Fibroblast of gingiva (primary cell): ENCODE results near the gene ARHGEF17.
"Not testable (repeated sequence)": the region's sequence is repeated elsewhere in the genome, so short reads cannot be mapped to it uniquely, and the experiment has no call there.

Source experiments
- DNase-seq: peaks from one replicate; pipeline ENCODE4 v3.0.0-alpha.2; 2011; ENCODE audit warnings: low read depth

Gene ARHGEF17

DNA sequence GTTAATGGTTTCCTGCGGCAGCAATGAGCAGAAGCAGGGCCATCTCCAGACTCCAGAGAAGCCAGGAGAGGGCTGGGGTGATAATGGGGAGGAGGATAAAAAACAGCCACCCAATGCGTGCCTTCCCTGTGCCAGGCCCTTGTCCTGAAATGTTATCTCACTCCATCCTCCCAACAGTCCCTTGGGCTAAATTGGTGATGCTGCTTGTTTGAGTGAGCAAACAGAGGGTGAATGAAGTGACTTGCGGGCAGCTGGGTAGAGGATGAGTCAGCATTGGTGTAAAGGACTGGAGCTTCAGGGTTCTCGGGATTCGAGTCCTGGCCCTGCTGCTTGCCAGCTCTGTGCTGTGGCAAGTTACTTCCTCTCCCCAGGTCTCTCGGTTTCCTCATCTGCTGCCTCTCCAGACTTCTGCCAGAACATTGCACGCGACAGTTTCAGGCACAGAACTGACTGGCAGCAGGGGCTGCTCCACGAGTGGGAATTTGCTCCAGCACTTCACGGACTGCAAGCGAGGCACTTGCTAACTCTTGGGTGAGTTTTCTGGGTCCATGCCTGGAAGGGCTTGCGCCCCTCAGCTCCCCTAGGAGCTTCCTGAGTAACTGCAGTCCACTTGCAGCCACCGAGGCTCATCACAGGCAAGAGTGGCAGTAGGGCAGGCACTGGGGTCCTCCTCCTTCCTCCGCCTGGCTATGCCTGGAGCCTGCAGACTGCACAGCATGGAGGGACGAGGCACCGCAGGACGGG is 36.0 kb upstream of the ARHGEF17 start, which contains the start of gene P2RY6:
TSS of gene P2RY6 (plus strand) at position 403 of the 744 bp plus-strand sequence. CDS start 24,181 bp downstream, outside the sequence.
- peak; percentile 40 for DNase-seq

DNA sequence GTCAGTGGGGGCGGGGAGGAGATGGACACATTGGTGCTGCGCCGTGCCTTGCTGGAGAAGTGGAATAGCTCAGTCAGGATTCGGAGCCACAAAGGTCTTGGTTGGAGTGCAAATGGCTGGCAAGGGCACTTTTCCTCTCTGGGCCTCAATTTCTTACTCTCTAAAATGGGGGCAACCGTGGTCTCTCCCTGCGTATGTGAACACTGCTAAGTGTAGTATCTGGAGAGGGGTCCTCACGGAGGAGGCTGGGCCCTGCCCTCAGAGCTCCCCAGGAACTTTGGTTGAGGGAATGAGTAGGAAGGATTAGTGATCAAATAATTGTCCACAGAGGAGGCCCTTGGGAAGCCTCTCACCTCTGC is 35.4 kb upstream of the ARHGEF17 start:
- no peak for DNase-seq

DNA sequence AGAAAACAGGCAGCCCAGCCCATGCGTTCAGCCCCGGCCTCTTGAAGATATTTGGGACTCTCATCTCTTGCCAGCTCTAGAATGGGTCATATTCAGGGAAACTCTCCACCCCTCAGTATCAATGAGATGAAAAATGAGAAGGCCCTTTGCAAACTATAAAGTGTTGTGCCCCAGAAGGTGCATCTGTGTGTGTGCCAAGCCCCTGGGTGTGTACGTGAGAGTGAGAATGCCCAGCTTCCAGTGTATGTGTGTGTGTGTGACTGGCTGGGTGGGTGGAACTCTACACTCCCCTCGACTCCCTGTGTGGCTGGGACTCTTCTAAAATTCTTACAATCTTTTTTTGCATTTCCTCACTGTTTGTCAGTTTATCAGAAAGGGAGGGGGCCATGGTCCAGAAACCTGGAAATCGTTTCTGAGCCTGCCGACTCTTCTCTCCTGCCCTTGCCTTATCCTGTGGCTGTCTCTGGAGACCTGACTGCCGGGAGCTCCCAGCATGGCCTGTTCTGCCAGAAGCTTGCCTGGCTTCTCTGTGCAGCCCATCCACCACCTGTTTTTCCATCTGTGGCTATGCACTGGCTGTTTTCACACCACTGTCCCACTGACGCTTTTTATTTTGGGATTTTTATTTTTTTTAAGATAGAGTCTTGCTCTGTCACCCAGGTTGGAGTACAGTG is 34.7 kb upstream of the ARHGEF17 start:
- no peak for DNase-seq

DNA sequence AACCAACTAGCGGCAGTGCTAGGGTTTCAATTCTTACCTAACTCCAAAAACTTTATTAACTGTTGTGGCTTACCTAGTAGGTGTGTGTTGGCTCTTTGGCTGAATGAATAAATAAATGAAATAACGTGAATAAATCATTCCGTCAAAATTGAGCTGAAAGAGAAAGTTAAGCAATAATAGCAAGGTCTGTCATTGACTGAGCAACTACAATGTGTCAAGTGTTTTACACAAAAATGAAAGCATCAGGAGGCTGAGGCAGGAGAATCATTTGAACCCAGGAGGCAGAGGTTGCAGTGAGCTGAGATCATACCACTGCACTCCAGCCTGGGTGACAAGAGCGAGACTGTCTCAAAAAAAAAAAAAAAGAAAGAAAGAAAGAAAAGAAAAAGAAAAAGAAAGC is 33.9 kb upstream of the ARHGEF17 start:
- not testable (repeated sequence) for DNase-seq

DNA sequence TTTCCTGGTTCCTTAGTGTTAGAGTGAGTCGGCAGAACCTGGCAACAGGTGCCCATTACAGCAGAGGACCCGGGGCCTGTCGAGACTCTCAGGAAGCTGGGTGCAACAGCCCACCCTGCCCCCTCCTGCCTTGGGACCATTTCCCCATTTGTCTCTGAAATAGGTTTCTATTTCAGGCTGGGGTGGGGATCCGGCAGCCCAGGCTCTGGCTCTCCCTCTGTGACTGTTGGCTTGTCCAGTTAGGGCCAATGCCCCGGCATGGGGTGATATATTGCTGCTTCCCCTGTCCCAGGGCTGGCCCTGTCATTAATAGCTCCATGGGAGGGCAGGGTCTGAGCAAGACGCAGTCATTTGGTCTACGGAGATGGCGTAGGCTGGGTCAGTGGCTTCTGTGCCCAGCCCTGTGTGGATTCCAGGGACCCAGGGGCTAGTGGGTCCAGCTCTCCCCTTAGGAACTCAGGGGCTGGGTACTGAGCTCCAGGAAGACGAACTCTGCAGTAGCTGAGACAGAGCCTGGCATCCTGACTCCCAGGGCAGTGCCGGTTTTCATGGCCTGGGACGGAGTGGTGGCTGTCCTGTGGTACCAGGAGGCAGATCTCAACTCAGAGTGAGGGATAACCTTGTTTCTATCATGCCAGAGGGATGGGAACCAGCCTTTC is 33.2 kb upstream of the ARHGEF17 start:
- DNase-seq, result no peak

DNA sequence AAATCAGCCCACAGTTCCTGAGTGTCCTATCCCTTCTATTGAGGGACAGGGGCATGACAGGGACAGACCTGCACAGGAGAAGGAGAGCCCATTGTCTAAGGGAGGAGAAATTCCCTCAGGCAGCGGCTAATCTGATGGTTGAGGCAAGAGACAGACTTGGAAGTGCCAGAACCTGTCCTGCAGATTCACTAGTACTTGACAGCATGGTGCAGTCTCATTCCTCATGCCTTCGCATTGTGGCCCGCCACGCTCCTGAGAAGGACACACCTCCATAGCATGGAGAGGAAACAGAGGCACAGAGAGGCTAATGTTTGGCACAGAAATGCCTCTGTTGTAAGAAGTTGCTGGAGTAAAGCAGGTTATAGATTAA is 32.7 kb upstream of the ARHGEF17 start:
- no peak for DNase-seq

DNA sequence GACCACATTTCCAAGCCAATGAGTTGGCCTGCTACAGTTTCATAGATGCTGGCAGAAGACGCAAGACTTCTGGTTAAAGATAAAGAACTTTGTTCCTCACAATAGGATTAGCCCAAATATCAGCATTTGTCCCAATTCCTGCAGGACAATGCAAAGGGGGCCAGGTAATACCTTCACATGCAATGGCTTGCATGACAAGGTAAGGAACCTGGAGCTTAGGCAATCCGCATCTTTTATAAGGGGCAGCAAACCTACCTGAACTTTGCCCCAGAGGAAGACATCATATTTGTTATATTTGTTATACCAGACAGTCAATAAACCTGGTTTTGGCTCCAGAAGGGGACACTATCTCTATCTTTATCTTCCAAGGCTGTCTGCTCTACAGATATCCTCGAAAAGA is 30.6 kb upstream of the ARHGEF17 start:
- no peak for DNase-seq

DNA sequence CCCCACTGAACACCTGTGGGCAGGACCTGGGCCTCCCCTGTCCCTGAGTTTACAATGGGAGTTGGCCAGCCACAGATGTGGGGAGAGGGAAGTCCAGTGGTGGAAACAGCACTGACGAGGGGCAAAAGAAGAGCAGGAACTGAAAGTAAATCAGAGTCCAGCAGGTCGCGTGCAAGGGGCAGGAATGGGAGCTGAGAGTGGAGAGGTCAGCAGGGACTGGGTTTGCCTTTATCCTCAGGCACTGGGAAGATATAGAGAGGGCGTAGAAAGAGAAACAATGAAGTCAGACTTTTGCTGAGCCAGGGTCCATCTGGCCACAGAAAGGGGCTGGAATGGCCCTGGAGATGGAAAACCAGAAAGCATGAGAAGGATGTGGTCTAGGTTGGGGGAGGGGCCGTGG is 27.4 kb upstream of the ARHGEF17 start:
- no peak for DNase-seq

DNA sequence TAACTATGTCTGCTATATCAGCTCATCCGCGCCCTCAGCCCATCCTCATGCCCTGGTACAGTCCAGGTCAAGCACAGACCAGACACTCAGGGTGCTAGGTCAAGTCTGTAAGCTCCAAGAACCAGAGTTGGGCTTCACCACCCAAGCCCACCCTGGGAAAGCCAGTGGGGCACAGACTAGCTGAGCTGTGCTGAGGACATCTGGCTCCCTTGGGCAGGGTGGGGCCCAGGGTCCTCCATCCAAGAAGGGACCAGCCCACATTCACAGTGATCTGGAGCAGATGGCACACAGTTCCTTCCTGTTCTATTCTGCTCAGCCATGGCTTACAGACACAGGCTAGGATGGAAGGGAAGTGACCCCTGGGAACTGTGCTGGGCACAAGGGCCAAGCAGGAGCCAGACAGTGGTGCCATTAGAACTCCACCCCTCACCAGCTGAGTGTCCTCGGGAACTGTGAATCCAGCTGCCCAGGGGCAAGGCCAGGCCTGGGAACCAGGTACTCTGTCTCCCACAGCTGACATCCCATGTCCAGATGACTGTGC is 26.8 kb upstream of the ARHGEF17 start:
- no peak for DNase-seq

DNA sequence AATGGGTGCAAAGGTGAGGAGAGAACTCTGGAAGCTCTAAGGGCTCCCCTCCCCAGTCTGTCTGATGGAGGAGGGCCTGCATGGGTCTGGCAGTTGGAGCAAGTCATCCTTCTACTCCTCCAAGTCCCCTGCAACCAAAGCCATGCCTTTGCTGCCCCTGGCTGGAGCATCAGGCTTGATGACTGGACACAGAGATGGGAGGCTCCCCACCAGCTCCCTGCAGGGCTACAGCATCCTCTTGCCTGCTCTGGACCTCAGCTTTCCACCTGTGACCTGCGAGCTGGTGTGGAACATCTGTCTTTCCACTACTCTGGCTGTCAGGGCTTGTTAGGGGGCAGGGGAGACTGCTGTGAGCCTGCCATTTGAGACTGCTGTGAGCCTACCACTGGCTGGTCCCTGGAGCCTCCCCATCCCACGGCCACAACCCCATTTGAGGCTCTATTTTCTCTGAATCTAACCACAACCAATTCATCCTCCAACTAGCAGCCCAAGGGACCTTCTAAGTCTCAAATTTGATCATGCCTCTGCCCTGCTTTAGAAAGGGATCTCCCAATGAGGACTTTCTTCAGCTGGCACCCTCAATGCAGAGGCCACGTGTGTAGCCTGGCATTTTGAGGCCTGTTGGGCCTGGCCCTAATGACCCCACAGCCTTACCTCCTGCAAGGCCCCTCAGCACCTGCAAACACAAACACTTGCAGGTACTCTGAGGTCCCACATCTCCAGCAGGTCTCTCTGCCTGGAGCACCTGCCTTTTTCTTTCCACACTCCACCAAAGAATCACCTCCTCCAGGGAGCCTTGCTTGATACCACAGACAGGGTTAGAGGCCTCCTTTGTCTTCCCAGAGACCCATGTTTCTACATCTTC is 26.0 kb upstream of the ARHGEF17 start:
- no peak for DNase-seq

DNA sequence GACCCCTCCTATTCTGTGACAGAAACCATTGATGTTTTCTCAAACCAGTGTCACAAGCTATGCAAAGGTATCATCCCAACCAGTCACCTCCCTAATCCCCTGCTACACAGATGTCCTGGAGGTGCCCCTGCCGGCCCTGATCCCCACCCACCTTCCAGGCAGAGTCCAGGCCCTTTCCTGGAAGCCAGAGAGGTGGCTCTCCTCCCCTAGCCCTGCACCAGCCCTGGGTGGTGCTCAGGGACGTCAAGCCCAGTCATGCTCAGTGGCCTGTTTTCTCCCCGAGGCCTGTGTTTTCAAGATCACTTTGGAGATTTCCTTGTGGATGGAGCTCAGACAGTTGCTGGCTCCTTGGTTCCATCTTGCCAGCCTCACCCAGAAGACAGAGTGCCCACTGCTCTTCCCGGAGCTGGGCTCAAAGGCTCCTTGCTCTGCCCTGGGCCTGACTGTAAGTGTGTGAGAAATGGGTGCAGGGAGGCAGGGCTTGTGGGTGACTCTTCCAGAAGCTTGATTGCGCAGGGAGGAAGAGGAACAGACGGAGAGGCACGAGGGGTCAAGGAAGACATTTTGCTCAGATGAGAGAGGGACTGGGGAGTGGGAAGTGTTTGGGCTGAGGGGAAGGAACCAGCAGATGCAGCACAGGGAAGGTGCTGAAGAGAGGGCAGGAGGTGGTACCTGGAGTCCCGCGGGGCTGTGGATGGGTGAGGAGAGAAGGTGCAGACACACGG is 24.6 kb upstream of the ARHGEF17 start:
- DNase-seq, result no peak

DNA sequence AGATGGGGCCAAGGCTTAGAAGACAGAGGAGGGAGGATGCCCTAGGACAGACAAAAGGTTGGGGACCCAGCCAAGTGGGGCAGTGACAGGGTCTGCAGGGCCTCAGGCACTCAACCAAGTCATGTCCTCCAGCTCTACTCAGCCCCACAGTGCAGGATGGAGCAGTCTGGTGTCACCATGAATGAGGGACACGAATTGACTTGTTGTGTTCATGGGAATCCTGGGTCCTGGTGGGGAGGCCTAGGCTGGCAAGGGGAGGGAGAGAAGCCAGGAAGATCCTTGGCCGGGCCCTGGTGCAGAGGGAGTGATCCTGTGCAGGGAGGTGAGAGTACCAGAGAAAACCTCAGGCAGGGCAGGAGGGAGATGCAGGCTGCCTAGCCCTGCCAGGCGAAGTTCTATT is 24.0 kb upstream of the ARHGEF17 start:
- DNase-seq, result no peak

DNA sequence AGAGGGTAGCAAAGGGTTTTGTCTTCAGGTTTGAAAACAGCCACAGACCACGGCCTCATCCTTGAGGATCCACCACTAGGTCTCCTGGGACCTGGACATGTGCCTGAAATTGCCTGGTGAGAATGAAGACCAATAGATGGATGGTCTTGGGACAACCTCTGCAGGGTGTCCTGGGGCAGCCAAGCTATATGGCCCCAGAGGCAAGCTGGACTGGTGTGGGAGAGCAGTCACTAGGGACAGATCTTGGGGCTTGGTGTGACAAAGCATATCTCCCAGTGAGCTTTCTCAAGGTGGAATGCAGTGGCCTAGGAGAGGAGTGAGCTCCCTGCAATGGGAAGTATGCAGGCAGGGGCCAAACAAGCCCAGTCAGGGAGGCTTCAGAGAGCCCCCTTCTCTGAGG is 22.4 kb upstream of the ARHGEF17 start:
- DNase-seq, result no peak

DNA sequence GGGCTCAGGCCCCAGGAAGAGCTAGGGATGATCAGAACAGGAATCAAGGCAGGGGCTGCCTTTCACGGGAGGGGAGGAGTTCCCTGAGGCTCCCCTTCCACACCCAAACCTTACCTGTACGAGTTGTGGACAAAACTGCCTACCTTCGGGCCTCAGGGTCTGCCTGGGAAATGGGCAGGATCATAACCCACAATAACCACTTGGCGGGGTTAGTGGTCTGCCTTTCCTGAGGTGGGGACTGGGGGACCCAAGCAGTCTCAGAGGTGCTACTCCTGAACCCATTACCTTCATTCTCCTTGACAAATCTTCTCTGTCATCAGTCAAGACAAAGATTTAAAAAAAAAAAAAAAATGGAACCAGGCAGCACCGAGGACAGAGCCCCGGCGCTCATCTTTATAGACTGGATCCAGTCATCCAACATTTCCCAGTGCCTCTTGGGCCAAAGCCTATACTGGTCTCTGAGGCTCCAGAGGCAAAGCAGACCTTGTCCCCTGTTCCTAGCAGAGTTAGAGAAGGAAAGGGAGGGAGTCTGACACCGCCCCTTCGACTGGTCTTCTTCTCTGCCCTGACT is 21.8 kb upstream of the ARHGEF17 start:
- no peak for DNase-seq

DNA sequence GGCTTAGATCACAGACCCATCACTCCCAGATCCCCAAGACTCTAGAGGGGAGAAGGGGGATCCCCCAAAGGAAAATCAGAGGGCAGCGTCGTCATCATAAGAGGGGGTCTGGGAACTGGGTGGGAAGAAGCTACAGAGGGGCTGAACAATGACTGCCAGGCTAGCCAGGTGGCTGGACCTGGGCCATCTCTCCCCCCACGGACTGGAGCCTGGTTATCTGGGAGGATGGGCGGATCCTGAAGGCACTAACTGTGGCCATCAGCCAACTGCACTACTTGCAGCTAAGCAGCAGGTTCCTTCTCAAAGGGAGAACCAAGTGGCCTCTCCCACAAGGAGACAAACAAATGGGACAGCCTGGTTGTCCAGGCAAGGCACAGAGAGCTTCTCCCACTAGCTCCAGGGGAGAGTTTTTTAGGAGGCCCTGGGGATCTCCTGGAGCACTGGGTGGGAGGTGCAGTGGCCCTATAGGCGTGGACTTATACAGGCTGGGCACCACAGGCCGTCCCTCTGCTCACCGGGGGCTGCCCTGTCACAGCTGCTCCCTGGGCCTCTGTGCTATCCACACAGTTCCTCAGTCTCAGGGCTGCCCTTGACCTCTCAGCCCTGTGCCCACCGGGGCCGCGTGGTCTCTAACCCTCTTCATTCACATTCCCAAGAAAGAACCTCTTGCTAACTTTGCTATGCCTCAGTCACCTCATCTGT is 20.5 kb upstream of the ARHGEF17 start:
- DNase-seq, result no peak

DNA sequence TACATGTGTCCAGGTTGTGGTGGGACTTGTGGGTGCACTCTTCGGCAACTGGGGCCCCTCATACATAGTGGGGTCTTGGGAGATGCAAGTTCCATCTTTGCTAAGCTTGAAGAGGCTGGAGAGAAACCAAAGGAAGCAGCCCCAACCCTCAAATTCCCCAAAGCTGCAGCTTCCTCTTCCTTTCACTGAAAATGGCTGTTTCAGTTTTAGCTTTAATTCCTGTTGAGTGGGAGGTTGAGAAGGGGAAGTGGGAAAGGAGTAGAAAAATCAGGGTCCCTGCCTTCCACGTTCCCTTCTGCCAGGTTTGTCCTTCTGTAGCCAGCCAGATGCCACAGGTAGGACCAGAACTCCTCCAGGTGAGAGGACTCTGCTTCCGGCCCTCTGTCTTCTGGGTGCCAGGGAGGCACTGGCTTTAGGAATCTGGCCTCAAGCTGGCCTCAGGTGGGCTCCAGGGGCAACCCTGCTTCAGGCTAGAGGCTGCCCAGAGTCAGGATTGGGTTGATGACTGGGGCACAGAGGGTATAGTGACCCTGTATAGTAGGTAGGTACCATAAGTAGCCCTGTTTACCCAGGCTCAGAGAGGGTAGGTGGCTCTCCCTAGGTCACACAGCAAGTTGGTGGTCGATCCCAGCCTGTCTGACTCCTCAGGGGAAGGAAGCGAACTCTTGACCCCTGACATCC is 19.7 kb upstream of the ARHGEF17 start:
- no peak for DNase-seq

DNA sequence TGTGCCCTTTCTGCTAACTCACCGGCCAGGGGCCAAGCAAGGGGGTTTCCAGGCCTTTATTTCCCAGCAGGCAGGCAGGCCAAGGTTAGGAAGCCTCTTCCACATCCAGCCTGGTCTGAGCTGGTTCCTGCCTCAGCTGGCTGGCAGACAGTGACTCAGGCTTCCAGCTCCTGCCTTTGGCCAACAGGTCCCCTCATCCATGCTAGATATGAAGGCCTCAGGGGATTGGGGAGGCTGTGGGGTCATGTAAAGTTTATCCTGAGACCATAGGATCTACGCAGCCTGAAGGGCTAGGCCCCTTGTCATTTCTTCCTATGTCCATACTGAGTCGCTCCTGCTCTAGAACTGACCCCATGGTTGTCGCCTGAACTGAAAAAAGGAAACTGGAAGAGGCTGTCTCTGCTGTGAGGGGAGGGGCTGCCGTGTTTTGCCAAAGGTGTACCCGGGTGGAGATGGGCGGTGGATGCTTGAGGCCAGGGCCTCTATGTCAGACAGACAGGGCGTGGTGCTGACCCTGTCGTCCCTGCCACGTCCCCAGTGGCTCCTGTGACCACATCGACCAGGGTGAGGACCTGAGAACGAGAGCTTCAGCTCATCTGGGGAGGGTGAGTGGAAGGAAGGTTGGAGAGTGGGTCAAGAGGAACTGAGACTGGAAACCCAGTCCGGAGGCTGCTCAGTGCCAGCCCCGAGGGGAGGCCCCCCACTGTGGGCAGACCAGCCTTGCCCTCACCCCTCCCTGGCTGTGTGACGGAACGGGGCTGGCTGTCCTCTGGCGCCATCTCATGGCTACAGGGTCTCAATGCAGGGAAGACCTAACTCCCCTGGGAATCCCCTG is 19.0 kb upstream of the ARHGEF17 start:
- peak; percentile 63 for DNase-seq

DNA sequence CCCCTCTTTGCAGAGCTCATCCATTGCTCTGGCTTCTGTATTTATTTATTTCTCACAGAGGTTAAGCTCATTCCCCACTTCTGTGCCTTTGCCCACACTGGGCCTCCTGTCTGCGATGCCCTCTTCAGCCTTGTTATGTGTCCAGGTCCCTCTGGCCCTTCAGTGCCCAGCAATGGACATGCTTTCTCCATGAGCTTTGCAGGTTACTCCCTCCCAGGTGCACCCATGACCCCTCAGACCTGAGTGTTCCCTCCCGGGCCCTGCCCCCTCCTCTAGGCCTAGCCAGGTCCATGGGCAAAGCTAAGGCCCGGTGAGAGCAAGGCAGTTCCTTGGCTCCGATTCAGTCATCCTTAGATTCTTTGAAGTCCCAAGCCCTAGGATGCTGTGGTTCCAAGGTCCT is 17.5 kb upstream of the ARHGEF17 start:
- DNase-seq, result no peak

DNA sequence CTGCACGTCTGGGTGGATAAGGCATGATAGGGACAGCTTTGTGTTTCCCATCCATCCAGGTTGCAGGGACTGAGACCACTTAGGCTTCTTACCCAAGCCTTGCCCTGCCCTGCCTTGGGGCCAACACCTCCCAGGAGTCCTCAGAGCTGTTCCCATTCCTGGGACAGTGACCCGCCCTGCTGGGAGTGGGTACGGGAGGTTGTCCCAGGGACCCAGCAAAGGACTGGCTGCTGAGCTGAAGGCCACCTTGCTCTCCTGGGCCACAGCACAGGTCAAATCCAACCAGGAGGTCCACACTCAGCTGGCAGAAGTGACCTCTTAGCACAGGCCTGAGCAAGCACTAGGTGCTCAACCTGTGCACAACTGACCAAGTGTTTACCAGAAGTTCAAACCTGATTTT is 16.9 kb upstream of the ARHGEF17 start:
- DNase-seq, result no peak
